Measurements from ENCODE around the gene BCAM. TPM values are rescaled to one million over a fixed set of nuclear protein-coding genes. Genes with fewer than 3 reads are reported as not detected.
"Not testable (repeated sequence)": the region's sequence is repeated elsewhere in the genome, so short reads cannot be mapped to it uniquely, and the experiment has no call there.

Gene BCAM
- total RNA-seq, 1 donor from 2014 or later: 280 TPM

DNA sequence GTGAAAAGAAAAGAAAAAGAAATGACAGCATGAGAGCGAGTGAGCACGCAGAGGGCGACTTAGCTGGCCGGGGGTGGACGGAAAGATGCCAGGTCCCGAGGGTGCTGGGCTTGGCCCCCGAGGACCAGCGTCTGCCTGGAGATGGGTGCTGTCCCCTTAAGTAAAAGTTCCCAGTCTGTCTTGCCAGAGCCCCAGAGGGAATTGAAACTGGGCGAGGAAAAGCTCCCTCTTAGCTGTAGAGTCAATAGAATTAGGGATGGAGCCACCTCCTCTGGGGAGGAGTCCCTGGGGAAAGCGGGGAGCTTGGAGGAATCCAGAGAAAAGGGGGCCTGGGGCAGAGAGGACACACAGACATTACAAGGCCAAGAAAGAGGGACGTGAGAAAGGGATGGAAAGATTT lies 13.3 kb downstream of the BCAM start:
- DNase-seq (no peak), ATAC-seq (no peak)
- H3K9me3 ChIP-seq: no peaks in the 10 kb centered on the region
- intact Hi-C loops (cut with DNase I): no loop called here
- H3K36me3 ChIP-seq: no peaks in the 10 kb centered on the region
- no peak overlapping the region for H3K4me3 ChIP-seq
- peaks cover 12% of the 10 kb centered on the region for H3K4me1 ChIP-seq
- H3K27ac ChIP-seq: no peak overlapping the region
- H3K27me3 ChIP-seq: no peaks in the 10 kb centered on the region
- TF ChIP-seq, protein P1, sequence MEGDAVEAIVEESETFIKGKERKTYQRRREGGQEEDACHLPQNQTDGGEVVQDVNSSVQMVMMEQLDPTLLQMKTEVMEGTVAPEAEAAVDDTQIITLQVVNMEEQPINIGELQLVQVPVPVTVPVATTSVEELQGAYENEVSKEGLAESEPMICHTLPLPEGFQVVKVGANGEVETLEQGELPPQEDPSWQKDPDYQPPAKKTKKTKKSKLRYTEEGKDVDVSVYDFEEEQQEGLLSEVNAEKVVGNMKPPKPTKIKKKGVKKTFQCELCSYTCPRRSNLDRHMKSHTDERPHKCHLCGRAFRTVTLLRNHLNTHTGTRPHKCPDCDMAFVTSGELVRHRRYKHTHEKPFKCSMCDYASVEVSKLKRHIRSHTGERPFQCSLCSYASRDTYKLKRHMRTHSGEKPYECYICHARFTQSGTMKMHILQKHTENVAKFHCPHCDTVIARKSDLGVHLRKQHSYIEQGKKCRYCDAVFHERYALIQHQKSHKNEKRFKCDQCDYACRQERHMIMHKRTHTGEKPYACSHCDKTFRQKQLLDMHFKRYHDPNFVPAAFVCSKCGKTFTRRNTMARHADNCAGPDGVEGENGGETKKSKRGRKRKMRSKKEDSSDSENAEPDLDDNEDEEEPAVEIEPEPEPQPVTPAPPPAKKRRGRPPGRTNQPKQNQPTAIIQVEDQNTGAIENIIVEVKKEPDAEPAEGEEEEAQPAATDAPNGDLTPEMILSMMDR (IDR thresholded peaks at IDR 0.05): no peak

DNA sequence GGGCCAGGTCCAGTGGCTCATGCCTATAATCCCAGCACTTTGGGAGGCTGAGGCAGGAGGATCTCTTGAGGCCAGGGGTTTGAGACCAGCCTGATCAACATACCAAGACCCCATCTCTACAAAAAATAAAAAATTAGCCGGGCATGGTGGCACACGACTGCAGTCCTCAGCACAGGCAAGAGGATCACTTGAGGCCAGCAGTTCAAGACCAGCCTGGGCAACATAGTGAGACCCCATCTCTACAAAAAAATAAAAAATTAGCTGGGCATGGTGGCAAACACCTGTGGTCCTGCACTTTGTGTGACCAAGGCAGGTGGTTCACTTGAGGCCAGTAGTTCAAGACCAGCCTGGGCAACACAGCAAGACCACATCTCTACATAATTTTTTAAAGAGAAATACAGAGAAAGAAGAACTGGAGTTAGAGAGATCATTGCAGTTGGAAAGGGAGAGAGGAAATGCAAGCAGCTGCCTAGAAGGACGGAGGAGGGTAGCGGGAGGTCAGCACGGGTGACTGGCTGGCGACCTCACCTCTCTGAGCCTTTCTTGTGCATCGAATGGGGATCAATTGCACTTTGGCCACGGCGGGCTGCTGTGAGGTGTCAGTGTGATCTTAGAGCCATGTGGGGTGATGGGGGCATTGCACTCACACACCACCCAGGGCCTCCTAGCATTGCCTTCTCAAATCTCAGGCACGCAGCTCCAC lies 13.9 kb downstream of the BCAM start:
- ATAC-seq: no peak
- H3K27ac ChIP-seq: no peak overlapping the region
- H3K4me3 ChIP-seq: no peak overlapping the region
- H3K4me1 ChIP-seq: peaks cover 12% of the 10 kb centered on the region
- intact Hi-C loops (cut with DNase I): no loop called here
- TF ChIP-seq, protein P1 (IDR thresholded peaks at IDR 0.05): no peak
- H3K36me3 ChIP-seq: no peaks in the 10 kb centered on the region
- no peaks in the 10 kb centered on the region for H3K27me3 ChIP-seq
- DNase-seq: no peak
- H3K9me3 ChIP-seq: no peaks in the 10 kb centered on the region

DNA sequence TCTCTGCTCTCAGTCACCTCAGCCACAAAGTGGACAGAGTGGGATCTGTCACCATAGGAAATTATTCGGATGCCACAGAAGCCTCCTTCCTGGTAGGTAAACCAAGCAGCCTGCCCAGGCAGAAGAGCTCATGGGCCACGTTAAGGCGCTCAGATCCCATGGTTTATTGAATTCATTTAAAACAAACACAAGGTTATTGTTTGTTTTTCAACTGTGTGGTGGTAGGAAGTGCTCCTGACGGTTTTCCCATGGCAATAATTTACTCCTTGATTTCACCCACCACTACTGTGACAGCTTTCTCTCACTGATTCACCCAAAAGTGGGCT lies 14.4 kb downstream of the BCAM start:
- Histone ChIP-seq H3K4me3 (no peak overlapping the region), H3K27me3 (no peaks in the 10 kb centered on the region), H3K9me3 (no peaks in the 10 kb centered on the region), H3K4me1 (peaks cover 12% of the 10 kb centered on the region), H3K36me3 (no peaks in the 10 kb centered on the region), H3K27ac (no peak overlapping the region)
- DNase-seq (no peak), ATAC-seq (no peak)
- intact Hi-C loops (cut with DNase I): no loop called here
- TF ChIP-seq, protein P1 (IDR thresholded peaks at IDR 0.05): no peak

DNA sequence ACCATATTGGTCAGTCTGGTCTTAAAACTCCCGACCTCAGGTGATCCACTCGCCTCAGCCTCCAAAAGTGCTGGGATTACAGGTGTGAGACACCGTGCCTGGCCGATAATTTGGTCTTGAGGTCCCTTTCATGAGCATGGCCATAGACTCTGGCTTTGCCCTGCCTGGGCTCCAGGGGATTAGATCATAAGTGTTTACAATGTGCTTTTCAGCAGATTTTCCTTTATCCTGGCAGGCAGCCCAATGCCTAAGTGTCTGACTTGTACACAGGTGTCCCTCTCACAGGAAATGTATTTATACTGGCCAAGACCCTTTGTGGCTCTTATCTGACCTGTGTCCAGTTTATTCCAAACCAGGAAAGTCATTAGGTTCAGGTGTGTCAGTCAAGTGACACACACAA lies 15.9 kb downstream of the BCAM start:
- no peaks in the 10 kb centered on the region for H3K36me3 ChIP-seq
- H3K27me3 ChIP-seq: no peaks in the 10 kb centered on the region
- H3K4me3 ChIP-seq: no peak overlapping the region
- H3K27ac ChIP-seq: no peak overlapping the region
- no peak for DNase-seq
- TF ChIP-seq, protein P1 (IDR thresholded peaks at IDR 0.05): no peak
- intact Hi-C loops (cut with DNase I): no loop called here
- ATAC-seq: no peak
- H3K4me1 ChIP-seq: peaks cover 12% of the 10 kb centered on the region
- H3K9me3 ChIP-seq: no peaks in the 10 kb centered on the region

DNA sequence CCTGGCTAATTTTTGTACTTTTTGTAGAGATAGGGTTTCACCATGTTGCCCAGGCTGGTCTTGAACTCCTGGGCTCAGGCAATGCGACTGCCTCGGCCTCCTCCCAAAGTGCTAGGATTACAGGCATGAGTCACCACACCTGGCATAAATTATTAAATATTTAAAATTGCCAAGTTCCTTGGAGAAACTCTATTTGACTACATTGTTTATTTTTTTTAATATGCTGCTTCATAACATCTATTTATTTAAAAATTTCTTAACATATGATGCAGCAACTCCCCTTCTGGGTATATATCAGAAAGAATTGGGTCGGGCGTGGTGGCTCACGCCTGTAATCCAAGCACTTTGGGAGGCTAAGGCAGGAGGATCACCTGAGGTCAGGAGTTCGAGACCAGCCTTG lies 24.0 kb downstream of the BCAM start:
- DNase-seq; H3K4me1 ChIP-seq; H3K36me3 ChIP-seq; ATAC-seq; H3K9me3 ChIP-seq; H3K4me3 ChIP-seq; H3K27me3 ChIP-seq; H3K27ac ChIP-seq; intact Hi-C loops (cut with DNase I): not testable (repeated sequence)

DNA sequence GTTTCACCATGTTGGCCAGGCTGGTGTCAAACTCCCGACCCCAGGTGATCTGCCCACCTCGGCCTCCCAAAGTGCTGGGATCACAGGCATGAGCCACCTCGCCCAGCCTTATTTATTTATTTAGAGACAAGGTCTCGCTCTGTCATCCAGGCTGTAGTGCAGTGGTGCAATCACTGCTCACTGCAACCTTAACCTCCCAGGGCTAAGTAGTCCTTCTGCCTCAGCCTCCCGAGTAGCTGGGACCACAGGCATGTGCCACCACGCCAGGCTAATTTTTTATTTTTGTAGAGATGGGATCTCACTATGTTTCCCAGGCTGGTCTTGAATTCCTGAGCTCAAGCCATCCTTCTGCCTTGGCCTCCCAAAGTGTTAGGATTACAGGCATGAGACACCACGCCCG lies 25.5 kb downstream of the BCAM start:
- intact Hi-C loops (cut with DNase I): not testable (repeated sequence)

DNA sequence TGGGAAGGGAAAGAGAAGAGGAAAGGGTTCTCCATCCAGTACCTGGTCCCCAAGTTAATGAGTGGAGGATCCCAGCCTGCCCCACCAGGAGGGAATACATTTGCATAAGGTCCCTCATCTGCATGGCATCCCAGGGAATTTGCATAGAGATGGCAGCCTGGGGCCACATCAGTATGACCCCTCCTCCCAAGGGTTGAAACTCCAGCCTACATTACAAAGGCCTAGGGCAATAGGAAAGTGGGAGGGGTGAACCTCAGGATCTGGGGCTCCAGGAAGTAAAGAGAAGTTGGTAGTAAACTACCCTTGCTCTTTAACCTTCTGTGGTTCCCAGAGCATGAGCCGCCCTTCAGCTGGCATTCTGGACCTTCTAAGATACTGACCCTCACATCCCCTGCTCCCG lies 30.4 kb downstream of the BCAM start:
- Histone ChIP-seq H3K4me3 (no peak overlapping the region), H3K27me3 (no peaks in the 10 kb centered on the region), H3K27ac (no peak overlapping the region), H3K9me3 (no peaks in the 10 kb centered on the region), H3K36me3 (no peaks in the 10 kb centered on the region), H3K4me1 (no peaks in the 10 kb centered on the region)
- DNase-seq (no peak), ATAC-seq (no peak)
- TF ChIP-seq, protein P1 (IDR thresholded peaks at IDR 0.05): no peak
- intact Hi-C loops (cut with DNase I): no loop called here

More for the DNA sequence above, 25.5 kb downstream of the BCAM start:
- not testable (repeated sequence) for H3K27me3 ChIP-seq, H3K4me3 ChIP-seq, H3K36me3 ChIP-seq, H3K27ac ChIP-seq, H3K9me3 ChIP-seq, H3K4me1 ChIP-seq, DNase-seq, ATAC-seq

Data from upper lobe of right lung (tissue), 1 donor.